Left lobe of liver (tissue), 2 donors: ENCODE data around the gene C1orf35. TPM values are rescaled to one million over a fixed set of nuclear protein-coding genes. Genes with fewer than 3 reads are reported as not detected.

Experiments used
- ATAC-seq: fragments of 200-7000 bp; cut with Tn5 transposase; one replicate; pipeline ENCODE4 v1.9.1; 2020; ENCODE audit warnings: mild to moderate bottlenecking, moderate library complexity
- DNase-seq: peaks from one replicate; pipeline ENCODE4 v3.0.0-alpha.2; 2020; ENCODE audit warnings: low spot score
- total RNA-seq: library from RNA; stranded (reverse); gene quantifications from one replicate; pipeline ENCODE4 v1.2.1, GENCODE V29; 2021
- donor health status: DM: no; HTN: no; CAD: no; lungs with moderate emphysema.
- donor health status: DM: no; HTN: yes; CAD: no.

Gene C1orf35
- total RNA-seq, 1 donor from 2014 or later = 6.9 TPM

DNA sequence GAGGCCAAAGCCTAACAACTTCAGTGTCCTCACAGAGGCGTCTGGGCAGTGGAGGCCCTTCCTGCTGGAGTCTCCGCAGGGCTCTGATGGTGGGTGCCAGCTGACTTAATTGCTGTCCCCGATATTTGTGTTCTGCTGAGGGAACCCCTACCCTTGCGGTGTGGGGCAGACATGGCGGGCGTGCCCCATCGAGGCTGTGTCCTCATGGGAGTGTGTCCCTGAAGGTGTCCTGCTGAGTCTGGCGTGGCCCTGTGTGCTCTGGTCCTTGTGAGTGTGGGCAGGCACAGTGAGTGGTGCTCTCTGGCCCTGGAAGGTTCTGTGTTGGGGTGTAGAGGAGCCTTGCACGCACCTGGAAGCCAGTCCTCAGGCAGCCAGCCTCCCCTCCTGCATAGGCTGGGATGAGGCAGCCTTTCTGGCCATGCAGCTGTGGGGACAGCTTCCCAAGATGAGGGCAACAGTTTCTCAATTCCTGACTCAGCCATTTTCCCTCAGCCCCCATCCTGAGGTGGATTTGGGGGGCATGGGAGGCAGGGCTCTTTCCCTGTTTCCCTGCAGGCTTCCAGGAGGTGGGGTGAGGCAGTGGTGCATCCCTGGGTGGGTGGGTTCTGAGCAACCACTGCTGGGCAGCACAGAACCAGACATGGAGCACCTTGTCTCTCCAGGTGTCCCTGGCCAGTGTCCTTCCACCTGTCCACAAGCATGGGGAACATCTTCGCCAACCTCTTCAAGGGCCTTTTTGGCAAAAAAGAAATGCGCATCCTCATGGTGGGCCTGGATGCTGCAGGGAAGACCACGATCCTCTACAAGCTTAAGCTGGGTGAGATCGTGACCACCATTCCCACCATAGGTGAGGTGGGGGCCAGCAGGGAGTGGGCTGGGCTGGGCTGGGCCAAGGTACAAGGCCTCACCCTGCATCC is 6.5 kb downstream of the C1orf35 start:
- ATAC-seq (no peak), DNase-seq (peak; percentile 41)

GRCh38 chr1:228095938-228096337 is 7.2 kb downstream of the C1orf35 start:
- ATAC-seq (no peak), DNase-seq (no peak)

DNA sequence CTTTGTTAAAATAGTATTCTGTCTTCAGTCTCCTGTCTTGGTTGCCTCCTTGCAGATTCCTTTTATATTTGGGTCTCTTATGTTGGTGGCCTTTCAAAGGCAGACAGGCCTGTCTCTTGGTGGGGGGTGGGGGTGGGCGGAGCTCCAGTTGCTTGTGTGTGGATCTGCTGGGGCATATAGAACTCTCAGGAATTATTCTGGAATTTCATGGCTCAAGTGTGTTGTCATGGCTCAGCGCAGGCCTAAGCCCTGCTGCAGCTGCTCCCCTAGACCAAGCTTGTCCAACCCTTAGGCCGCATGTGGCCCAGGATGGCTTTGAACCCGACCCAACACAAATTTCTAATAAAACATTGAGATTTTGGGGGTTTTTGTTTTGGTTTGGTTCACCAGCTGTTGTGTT is 8.0 kb downstream of the C1orf35 start:
- no peak for DNase-seq
- no peak for ATAC-seq

DNA sequence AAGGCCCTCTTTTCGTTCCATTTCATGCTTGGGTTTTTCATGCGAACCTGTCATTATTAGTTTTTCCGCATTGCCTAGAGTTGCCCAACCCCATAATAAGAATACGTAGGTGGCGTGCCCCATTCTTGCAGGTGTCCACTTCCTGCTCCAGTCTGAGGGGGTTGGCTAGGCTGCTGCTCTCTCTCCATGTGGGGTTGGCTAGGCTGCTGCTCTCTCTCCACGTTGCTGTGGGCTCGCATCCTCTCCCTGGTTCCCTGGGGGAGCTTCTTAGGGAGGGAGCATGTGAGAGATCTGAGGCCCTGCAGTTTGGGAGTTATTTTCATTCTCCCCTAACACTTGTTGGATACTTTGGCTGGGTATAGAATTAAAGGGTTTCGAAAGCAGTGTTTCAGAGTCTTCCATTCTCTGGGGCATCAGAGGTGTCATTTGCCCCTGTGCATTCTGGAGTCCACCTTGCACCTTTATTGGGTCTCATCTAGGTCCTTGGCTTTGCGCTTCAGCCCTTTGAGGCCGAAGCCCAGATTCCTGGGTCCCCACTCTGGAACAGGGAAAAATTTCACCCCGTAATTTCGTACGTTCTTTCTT is 8.6 kb downstream of the C1orf35 start:
- ATAC-seq = no peak
- DNase-seq = no peak

- ATAC-seq = no peak
- DNase-seq = no peak
Observed at GRCh38 chr1:228093050-228093906, 9.8 kb downstream of the C1orf35 start.

GRCh38 chr1:228092342-228093049 is 10.6 kb downstream of the C1orf35 start:
- ATAC-seq (no peak), DNase-seq (no peak)

- ATAC-seq (no peak), DNase-seq (no peak)
Observed at GRCh38 chr1:228091084-228091483, 12.0 kb downstream of the C1orf35 start.

DNA sequence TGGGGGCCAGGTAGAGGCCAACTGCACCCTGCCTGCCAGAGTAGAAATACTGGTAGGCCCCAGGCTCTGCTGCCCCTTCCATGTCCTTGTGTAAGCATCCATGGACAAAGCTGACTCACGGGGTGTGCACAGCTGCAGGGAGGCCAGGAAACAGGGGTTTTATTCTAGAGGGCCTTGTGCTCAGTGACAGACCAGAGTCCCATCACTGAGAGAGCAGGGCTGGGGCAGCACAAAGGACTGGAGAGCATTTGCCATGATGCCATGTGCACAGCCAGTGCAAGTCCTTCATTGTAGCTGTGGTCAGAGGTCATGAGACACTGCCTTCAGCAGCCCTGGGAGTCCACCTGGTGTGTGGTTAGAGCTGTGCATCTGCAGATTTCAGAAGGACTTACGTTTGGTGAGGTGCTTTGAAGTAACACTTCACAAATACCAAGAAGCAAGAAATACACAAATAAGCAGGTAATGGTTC is 12.5 kb downstream of the C1orf35 start:
- peak; percentile 35 for ATAC-seq
- no peak for DNase-seq

DNA sequence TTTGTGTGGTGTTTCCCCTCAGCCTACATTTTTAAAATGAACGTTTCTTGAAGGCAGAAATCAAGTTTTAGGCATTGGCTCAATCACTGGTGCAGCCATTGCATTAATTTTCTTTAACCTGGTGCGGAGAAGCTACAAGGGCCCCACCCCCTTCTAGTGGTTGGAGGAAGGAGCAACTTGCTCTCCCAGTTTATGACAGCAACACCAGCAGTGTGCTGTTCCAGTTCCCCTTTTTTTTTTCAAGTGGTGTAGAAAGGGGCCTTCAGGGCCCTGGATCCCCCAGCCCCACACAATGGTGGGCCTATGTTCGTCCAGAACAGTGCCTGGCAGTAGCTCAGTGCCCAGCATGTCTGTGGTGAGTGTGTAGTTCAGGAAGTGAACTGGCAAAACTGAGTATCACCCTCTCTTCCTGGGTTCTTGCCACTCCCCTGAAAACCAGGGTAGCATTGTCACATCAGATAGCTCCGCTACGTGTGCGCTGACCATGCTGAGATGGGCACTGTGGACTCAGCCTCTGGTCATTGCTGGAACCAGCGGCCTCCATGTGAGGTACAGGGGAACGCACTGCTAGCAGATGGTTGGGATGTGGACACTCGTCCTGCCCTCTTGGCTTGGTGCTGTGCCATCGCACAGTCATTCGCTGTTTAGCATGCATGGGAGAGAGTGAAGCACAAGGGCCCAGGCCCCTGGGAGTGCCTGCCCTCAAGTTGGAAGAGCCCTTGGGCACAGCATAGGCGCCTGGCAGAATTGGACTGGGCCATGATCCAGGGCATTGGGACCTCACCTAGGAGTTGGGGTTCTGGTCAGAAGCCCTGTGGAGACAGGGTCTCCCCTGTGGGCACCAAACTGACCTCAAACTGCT is 13.4 kb downstream of the C1orf35 start:
- ATAC-seq (no peak), DNase-seq (no peak)

- ATAC-seq (no peak), DNase-seq (no peak)
Observed at GRCh38 chr1:228088586-228089498, 14.3 kb downstream of the C1orf35 start.

GRCh38 chr1:228087771-228088251 is 15.3 kb downstream of the C1orf35 start:
- DNase-seq = no peak
- no peak for ATAC-seq

DNA sequence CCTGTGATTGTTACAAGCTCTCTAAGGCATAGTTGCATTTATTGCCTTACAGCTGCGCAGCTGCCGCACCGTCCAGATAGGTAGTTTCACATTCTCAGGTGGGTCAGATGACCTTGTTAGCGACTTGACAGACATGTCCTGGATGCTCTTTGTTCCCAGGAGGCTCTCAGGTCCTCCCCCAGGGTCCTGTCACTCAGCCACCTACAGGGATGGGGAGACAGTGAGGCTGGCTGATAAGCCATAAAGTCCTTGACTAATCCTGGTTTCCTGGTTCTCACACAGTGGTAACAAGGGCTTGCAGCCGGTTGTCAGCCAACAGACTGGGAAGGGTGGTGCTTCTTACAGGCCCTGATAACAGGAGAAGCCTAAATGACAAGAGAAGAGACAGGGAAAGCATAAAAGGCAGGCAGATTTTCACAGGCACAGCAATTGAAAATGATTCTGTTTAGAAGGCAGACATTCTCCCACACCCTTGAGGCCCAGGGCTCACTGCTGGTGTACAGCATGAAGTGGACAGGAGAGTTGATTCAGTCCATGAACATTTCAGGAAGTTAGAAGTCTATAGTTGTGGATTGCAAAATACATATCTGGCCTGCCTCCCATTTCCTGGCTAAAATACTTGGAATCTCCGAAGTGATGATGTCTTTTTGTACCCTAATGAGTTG is 17.7 kb downstream of the C1orf35 start:
- ATAC-seq = no peak
- DNase-seq = no peak

DNA sequence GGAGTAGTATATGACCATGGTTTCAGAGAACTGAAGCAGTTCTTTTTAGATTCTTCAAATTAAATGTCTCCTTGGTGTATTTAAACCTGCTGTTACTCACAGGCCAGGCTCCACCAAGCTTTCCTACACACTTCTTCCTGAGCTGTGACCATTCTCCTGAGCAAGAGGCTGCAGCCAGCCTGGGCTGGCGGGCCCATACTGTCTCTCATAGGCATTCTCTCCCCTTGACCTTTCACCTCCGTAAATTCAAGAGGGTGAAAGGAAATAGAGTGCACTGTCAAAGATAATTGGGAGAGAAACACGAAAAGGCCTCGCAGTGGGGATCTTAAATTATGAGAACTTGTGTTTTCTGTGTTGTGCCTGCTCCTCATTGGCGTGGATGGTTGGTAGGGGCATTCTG is 18.3 kb downstream of the C1orf35 start:
- ATAC-seq = no peak
- DNase-seq = no peak

GRCh38 chr1:228084325-228084724 is 18.8 kb downstream of the C1orf35 start:
- no peak for ATAC-seq

DNA sequence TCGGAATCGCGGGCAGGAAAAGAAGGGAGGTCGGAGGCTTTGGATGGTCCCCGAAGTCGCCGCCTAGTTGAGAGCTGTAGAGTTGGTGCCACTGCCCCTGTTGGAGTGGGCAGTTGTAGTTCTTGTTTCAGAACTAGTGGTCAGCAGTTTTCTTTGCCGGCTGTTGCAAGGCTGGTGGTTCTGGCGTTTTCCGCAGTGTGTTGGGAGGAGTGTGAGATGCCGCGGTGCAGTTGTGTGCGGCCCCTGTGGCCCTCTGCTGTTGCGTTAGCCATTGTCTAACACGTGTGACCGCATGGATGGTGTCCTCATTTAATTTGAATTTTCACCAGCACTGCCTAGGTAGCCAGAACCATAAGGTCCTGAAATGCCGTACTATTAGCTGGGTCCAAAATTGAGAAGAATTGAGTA is 19.2 kb downstream of the C1orf35 start:
- ATAC-seq (peak; percentile 6), DNase-seq (no peak)

More at GRCh38 chr1:228084325-228084724, 18.8 kb downstream of the C1orf35 start:
- no peak for DNase-seq

- DNase-seq (peak; percentile 69), ATAC-seq (peak; percentile 44)
Observed at GRCh38 chr1:228082918-228083870, 19.9 kb downstream of the C1orf35 start.
